H9 (cell line): ENCODE data around the gene MOV10. TPM values are rescaled to one million over a fixed set of nuclear protein-coding genes. Genes with fewer than 3 reads are reported as not detected.

Experiments
- DNase-seq: peaks from one replicate; pipeline ENCODE4 v3.0.0-alpha.2; 2017
- H2AFZ ChIP-seq: one replicate; pipeline ENCODE4 v1.6.1; 2013; ENCODE audit warnings: mild to moderate bottlenecking, low read length, control low read depth, moderate library complexity
- H2AK5ac ChIP-seq: 2 replicates; pipeline ENCODE4 v1.6.1; 2013; ENCODE audit warnings: low read length, control low read depth, mixed read lengths; ENCODE audit not compliant: insufficient read length
- H2BK120ac ChIP-seq: one replicate; pipeline ENCODE4 v1.6.1; 2013; ENCODE audit warnings: low read depth, mild to moderate bottlenecking, low read length, control low read depth, inconsistent platforms; ENCODE audit not compliant: poor library complexity, severe bottlenecking
- H2BK12ac ChIP-seq: 2 replicates; pipeline ENCODE4 v1.6.1; 2013; ENCODE audit warnings: low read length, control low read depth, mixed read lengths, low read depth; ENCODE audit not compliant: insufficient read length
- H2BK15ac ChIP-seq: 2 replicates; pipeline ENCODE4 v1.6.1; 2013; ENCODE audit warnings: low read depth, low read length, control low read depth
- H2BK20ac ChIP-seq: one replicate; pipeline ENCODE4 v1.6.1; 2013; ENCODE audit warnings: low read depth, mild to moderate bottlenecking, low read length, control low read depth, inconsistent platforms; ENCODE audit not compliant: poor library complexity, severe bottlenecking
- H2BK5ac ChIP-seq: 2 replicates; pipeline ENCODE4 v1.6.1; 2013; ENCODE audit warnings: low read length, control low read depth, mixed read lengths; ENCODE audit not compliant: insufficient read length
- H3K14ac ChIP-seq: 2 replicates; pipeline ENCODE4 v1.6.1; 2013; ENCODE audit warnings: low read length, control low read depth; ENCODE audit not compliant: insufficient read depth
- H3K18ac ChIP-seq: 2 replicates; pipeline ENCODE4 v1.6.1; 2013; ENCODE audit warnings: low read depth, mild to moderate bottlenecking, mixed read lengths, low read length, control low read depth; ENCODE audit not compliant: insufficient read length
- H3K23ac ChIP-seq: 2 replicates; pipeline ENCODE4 v1.6.1; 2013; ENCODE audit warnings: low read length, control low read depth, mixed read lengths, low read depth; ENCODE audit not compliant: insufficient read length
- H3K23me2 ChIP-seq: 2 replicates; pipeline ENCODE4 v1.6.1; 2013; ENCODE audit warnings: low read depth, mild to moderate bottlenecking, mixed read lengths, low read length, control low read depth; ENCODE audit not compliant: insufficient read length, poor library complexity, severe bottlenecking
- H3K27ac ChIP-seq: 2 replicates; pipeline ENCODE4 v1.5.1; 2013; ENCODE audit warnings: low read length, control low read depth, mixed read lengths, low read depth; ENCODE audit not compliant: insufficient read length
- H3K27me3 ChIP-seq: 2 replicates; pipeline ENCODE4 v1.6.1; 2013; ENCODE audit warnings: low read length, control low read depth, inconsistent platforms; ENCODE audit not compliant: insufficient read depth
- H3K4ac ChIP-seq: 2 replicates; pipeline ENCODE4 v1.6.1; 2013; ENCODE audit warnings: low read depth, mild to moderate bottlenecking, control low read depth, inconsistent platforms, low read length, moderate library complexity
- H3K4me1 ChIP-seq: 2 replicates; pipeline ENCODE4 v1.6.1; 2013; ENCODE audit warnings: low read length, control low read depth, inconsistent platforms; ENCODE audit not compliant: insufficient read depth
- H3K4me2 ChIP-seq: 2 replicates; pipeline ENCODE4 v1.6.1; 2013; ENCODE audit warnings: low read length, control low read depth, mixed read lengths; ENCODE audit not compliant: insufficient read length, insufficient read depth
- H3K56ac ChIP-seq: 2 replicates; pipeline ENCODE4 v1.6.1; 2013; ENCODE audit warnings: low read depth, mild to moderate bottlenecking, mixed read lengths, low read length, control low read depth; ENCODE audit not compliant: insufficient read length
- H3K79me1 ChIP-seq: 2 replicates; pipeline ENCODE4 v1.6.1; 2013; ENCODE audit warnings: low read depth, mild to moderate bottlenecking, moderate library complexity, low read length, control low read depth, inconsistent platforms; ENCODE audit not compliant: insufficient read depth, poor library complexity, severe bottlenecking
- H3K79me2 ChIP-seq: 2 replicates; pipeline ENCODE4 v1.6.1; 2013; ENCODE audit warnings: low read length, control low read depth, inconsistent platforms; ENCODE audit not compliant: insufficient read depth
- H3K9ac ChIP-seq: 2 replicates; pipeline ENCODE4 v1.6.1; 2013; ENCODE audit warnings: low read length, control low read depth, mixed read lengths; ENCODE audit not compliant: insufficient read length; ENCODE audit errors: extremely low read depth
- H3K9me3 ChIP-seq: one replicate; pipeline ENCODE4 v1.6.1; 2013; ENCODE audit warnings: low read depth, low read length, inconsistent platforms; ENCODE audit not compliant: control insufficient read depth
- H3T11ph ChIP-seq: one replicate; pipeline ENCODE4 v1.6.1; 2013; ENCODE audit warnings: mild to moderate bottlenecking, low read length, control low read depth, inconsistent platforms
- H4K20me1 ChIP-seq: one replicate; pipeline ENCODE4 v1.6.1; 2013; ENCODE audit not compliant: control insufficient read depth, insufficient read length, insufficient read depth
- H4K5ac ChIP-seq: 2 replicates; pipeline ENCODE4 v1.6.1; 2013; ENCODE audit warnings: low read depth, mild to moderate bottlenecking, mixed read lengths, low read length, control low read depth; ENCODE audit not compliant: insufficient read length
- H4K8ac ChIP-seq: replicated peaks from 2 replicates; pipeline ENCODE4 v1.6.1; 2013; ENCODE audit warnings: low read length, control low read depth, mixed read lengths, low read depth; ENCODE audit not compliant: insufficient read length
- H4K91ac ChIP-seq: 2 replicates; pipeline ENCODE4 v1.6.1; 2013; ENCODE audit warnings: low read depth, mild to moderate bottlenecking, moderate library complexity, mixed read lengths, low read length, control low read depth; ENCODE audit not compliant: insufficient read length
- H3K27ac Mint-ChIP-seq, 3 experiments: 2 replicates in 2 of 3; 3 replicates in 1 of 3; pipeline ENCODE4 v1.8.0; 2020 to 2021; ENCODE audit warnings: mixed read lengths in 3 of 3, mild to moderate bottlenecking in 1 of 3, moderate library complexity in 1 of 3
- H3K27me3 Mint-ChIP-seq: 2 replicates; pipeline ENCODE4 v1.8.0; 2021; ENCODE audit warnings: low read depth, mild to moderate bottlenecking, moderate library complexity, mixed read lengths
- H3K36me3 Mint-ChIP-seq, 3 experiments: 2 replicates in 2 of 3; 3 replicates in 1 of 3; pipeline ENCODE4 v1.8.0; 2020 to 2021; ENCODE audit warnings: low read depth in 3 of 3, mixed read lengths in 3 of 3; ENCODE audit not compliant: insufficient read depth in 1 of 3
- H3K4me1 Mint-ChIP-seq, 2 experiments: 2 replicates each; pipeline ENCODE4 v1.8.0; 2020; ENCODE audit warnings: mixed read lengths in 2 of 2
- H3K4me3 Mint-ChIP-seq, 2 experiments: 2 replicates in 1 of 2; 3 replicates in 1 of 2; pipeline ENCODE4 v1.8.0; 2020 to 2021; ENCODE audit warnings: mild to moderate bottlenecking in 2 of 2, mixed read lengths in 2 of 2, moderate library complexity in 1 of 2
- H3K9me3 Mint-ChIP-seq, 2 experiments: 2 replicates in 1 of 2; 3 replicates in 1 of 2; pipeline ENCODE4 v1.8.0; 2020; ENCODE audit warnings: mild to moderate bottlenecking in 2 of 2, mixed read lengths in 2 of 2, moderate library complexity in 1 of 2
- CTCF ChIP-seq: fragments of 200-600 bp; sonication (generic); conservative IDR thresholded peaks from 3 replicates; pipeline ENCODE4 v1.8.0; 2021; ENCODE audit warnings: antibody characterized with exemption, mild to moderate bottlenecking
- WGBS: extraction: QIAGEN DNeasy Blood & Tissue Kit; methylation state at CpG from one replicate; pipeline ENCODE4 v1.1.7; 2013; ENCODE audit warnings: missing lambda C conversion rate, low lambda C conversion rate, mixed read lengths; ENCODE audit not compliant: insufficient read length; ENCODE audit errors: extremely low coverage; 5-methylcytosine and 5-hydroxymethylcytosine counted together
- total RNA-seq: library from RNA; stranded (reverse); gene quantifications from 2 replicates; pipeline ENCODE4 v1.2.1, GENCODE V29; 2021

The MOV10 gene
- total RNA-seq, 1 experiment from 2014 or later = 77.8 TPM

GRCh38 chr1:112717263-112717873 lies 42.9 kb downstream of the MOV10 start:
- Histone ChIP-seq H2BK15ac (no peak overlapping the region), H4K20me1 (no peaks in the 10 kb centered on the region), H3K79me1 (no peaks in the 10 kb centered on the region), H2AK5ac (no peak overlapping the region), H3K56ac (no peak overlapping the region), H3K4me1 (peaks cover 3% of the 10 kb centered on the region; the same call in 1 of the 2 replicates), H4K5ac (no peak overlapping the region), H2BK20ac (no peak overlapping the region), H3K9me3 (no peaks in the 10 kb centered on the region), H4K8ac (no peak overlapping the region), H3K23ac (no peak overlapping the region), H2BK120ac (no peak overlapping the region), H2AFZ (no peak overlapping the region), H3K14ac (no peak overlapping the region), H3K18ac (no peak overlapping the region), H3T11ph (no peak overlapping the region), H3K4ac (no peak overlapping the region), H2BK5ac (no peak overlapping the region), H3K9ac (no peak overlapping the region), H4K91ac (no peak overlapping the region), H3K23me2 (peaks cover 19% of the 10 kb centered on the region), H3K4me2 (no peak overlapping the region), H3K27ac (no peak overlapping the region), H2BK12ac (no peak overlapping the region), H3K27me3 (no peaks in the 10 kb centered on the region; the same call in 1 of the 2 replicates), H3K79me2 (no peaks in the 10 kb centered on the region; the same call in 1 of the 2 replicates)
- peaks cover 0 to 3% (median 0%) of the 10 kb centered on the region in 3 experiments; a peak in 2 of 7 replicates for H3K36me3 Mint-ChIP-seq
- H3K27ac Mint-ChIP-seq = no peak overlapping the region
- no peak overlapping the region for H3K4me3 Mint-ChIP-seq
- H3K4me1 Mint-ChIP-seq = peaks cover 40 to 43% of the 10 kb centered on the region in 2 experiments
- WGBS = no CpG with 5 or more reads among the region's 2 CpGs
- no peak for DNase-seq
- peaks cover 62% of the 10 kb centered on the region for H3K27me3 Mint-ChIP-seq
- peaks cover 0 to 3% of the 10 kb centered on the region in 2 experiments; a peak in 2 of 5 replicates for H3K9me3 Mint-ChIP-seq
- no peak for TF ChIP-seq CTCF
